Brain pericyte (primary cell): Measurements from ENCODE around the gene DNAJC15.

Experiments
- DNase-seq: peaks from one replicate; pipeline ENCODE4 v3.0.0-alpha.2; 2012; ENCODE audit warnings: low read depth, low spot score

Gene DNAJC15

DNA sequence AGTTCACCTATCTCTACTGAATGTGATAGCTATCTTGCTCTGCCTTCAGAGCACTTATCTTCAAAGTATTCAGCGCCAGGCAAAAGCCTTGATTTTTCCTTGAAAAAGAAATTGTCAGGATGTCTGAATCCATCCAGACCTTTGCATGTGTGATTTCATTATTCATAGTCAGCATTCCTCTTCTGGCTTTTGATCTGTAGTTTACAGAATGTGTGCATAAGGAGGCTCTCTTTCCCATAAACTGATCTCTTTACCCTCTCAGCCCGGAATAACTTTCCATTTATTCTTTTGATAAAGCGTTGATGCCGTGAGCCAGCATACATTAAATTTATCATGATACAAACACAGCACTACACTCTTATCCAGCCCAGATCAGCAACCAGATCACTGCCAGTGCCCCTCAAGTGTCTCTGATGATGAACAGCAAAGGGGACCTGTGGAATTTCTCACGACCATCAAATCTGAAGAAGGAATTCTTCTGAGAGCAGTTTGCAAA, 130.8 kb downstream of the DNAJC15 start:
- DNase-seq, result no peak

DNA sequence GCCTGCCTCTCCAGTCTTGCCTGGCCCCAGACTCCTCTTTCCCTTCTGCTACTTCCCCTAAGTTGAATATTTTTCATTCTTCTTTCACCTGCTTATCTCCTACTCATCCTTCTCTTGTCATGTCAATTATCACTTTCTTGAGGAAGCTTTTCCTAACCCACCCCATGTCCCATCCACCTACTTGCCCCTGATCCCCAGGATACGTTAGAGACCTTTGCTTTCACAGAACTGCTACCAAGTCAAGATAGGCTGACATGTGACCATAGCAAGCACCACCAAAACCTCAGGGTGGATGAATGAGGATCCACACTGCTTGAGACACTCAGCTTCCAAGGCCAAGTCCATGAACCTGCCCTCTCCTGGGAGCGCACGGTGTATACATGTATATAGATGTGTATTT, 131.5 kb downstream of the DNAJC15 start:
- no peak for DNase-seq

DNA sequence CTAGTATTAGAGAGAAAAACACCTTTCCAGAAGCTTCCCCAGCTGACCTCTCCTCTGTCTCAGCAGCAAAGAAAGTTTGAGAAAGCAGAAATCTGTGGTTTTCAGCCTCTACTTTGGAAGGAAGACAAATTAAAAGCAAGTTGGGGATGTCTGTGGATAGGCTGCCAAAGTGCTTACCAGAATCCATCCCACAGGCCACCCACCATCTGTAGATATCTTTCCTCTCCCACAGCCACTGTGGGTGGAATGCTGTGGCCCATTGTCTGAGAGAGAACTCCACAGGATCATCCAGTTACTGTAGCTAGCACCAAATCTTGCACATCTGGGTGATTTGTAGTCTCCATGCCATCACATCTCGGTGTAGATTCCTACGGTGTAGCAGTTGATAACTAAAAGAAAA, 133.5 kb downstream of the DNAJC15 start:
- no peak for DNase-seq

DNA sequence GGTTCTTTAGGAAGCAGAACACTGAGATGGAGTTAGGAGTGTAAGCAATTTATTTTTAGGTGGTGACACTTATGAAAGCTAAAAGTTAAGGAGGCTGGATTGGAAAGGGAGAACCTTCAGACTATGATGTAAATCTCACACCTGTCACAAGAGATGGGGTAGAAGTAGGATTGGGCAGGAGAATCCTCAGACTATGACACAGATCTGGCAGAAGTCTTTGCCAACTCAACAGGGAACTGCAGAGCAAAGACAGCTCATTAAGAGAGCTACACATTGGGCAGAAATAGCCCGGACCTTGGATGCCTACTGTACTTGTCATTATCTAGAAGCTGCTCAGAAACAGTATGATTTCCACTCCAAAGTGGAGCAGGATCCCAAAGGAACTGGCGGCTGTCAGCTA, 134.4 kb downstream of the DNAJC15 start:
- DNase-seq, result no peak

DNA sequence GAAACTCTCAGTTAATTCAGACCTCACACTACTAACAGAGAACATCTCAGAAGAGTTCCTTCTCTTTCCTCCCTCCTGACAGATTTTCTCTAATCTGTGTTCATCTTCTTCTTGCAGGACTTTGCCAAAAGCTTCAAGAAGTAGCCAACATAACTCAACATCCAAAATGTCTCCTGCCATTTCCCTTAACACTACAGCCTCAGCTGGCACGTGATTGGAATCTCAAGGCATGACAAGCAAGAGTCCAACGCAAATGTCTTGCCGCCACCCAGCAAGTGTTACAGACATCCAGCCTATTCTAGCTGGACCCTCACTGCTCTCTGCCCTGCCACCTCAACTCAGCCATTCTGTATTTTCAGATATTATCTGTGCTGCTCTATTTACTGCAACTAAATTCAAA, 135.1 kb downstream of the DNAJC15 start:
- no peak for DNase-seq

DNA sequence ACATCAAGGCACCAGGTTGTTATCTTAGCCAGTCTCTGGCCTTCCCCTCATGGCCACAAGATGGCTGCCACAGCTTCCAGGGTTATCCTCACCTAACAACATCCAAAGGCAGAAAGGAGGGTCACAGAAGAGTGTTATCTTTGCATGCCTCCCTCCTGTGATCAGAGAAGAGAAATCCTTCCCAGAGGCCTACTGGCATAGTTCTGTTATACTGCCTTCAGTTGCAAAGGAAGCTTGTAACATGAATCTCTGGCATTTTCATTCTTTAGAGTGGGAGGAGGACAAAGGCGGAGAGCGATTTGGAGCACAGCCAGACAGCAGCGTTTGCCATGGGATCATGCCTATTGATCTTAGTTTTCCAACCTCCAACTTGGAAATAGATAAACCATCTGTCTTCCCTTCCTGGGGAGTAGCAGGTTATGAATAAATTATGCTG, 135.7 kb downstream of the DNAJC15 start:
- DNase-seq, result no peak
